Measurements from ENCODE around the gene ARMH1.
"Not testable (repeated sequence)": the region's sequence is repeated elsewhere in the genome, so short reads cannot be mapped to it uniquely, and the experiment has no call there.

The ARMH1 gene

DNA sequence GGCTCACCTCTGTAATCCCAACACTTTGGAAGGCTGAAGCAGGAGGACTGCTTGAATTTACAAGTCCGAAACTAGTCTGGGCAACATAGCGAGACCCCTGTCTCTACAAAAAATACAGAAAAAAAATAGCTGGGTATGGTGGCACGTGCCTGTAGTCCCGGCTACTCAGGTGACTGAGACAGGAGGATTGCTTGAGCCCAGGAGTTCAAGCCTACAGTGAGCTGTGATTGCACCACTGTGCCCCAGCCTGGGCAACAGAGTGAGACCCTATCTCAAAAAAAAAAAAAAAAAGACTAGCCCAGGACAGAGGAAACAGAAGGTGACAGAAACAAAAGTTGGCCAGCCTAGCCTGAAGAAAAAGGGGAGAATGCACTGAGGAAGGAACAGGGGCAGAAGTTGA is 21.2 kb downstream of the ARMH1 start:
- no peak for DNase-seq

- DNase-seq = no peak
Observed at GRCh38 chr1:44696101-44696500, 21.6 kb downstream of the ARMH1 start.

DNA sequence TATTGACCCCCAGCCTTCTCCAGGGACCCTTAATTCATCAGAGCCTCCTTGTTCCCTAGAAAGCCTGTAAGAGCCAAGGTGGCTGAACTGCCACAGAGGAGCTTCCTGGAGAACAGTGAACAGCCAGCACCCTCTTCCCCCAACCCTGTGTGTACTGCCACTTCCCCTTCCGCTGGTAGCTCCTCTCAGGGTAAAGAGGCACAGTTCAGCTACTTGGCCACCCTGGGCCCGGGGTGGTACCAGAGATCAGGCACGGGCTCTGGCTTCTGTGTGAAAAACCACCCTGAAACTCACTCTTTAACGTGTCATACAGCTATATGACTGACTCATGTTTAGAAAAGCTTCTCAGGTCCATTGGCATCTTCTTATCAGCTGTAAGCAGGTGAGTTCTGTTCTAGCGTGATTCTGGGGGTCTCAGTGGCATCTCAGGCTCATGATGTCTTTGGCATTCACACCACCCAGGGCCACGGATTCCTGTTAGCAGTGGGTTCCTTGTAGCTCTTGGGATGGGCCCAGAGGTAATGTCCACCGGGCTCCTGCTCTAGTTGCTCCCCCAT is 22.4 kb downstream of the ARMH1 start:
- no peak for DNase-seq

DNA sequence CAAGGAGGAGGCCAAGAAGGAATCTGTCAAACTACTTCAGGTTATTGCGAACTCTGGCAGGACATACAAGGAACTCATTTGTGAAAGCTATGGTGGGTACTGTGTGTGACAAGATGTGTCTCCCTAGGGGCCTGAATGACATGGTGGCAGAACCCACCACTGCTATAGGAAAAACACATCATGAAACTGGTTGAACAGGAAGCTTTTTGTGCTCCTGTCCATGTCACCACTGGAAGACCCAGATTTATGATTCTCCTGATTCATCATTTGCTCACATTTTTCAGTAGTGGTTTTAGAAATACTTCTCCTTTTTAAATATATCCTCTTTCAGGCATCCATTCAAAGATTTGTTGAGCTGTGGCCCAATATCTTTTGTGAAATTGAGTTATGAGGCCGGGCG is 23.6 kb downstream of the ARMH1 start:
- DNase-seq = no peak

GRCh38 chr1:44699375-44699774 is 24.9 kb downstream of the ARMH1 start:
- DNase-seq = not testable (repeated sequence)

GRCh38 chr1:44700573-44700972 is 26.1 kb downstream of the ARMH1 start:
- DNase-seq = no peak

- DNase-seq = no peak
Observed at GRCh38 chr1:44701141-44701573, 26.6 kb downstream of the ARMH1 start.

DNA sequence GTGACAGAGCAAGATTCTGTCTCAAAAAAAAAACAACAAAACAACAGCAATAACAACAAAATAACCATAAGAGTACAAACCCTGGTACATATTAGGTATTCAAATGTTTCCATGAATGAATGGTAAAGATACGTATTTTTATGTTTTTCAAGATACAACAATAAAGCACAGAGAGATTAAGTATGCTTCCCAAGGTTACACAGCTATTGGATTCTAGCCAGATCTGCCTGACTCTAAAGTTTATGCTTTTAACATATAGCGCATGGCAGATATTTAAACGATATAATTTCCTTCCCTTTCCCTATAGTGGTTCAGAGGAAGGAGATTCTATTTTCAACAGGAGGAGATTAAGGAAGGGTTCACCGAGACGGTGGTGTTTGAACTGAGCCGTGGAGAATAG is 31.0 kb downstream of the ARMH1 start:
- DNase-seq = no peak

DNA sequence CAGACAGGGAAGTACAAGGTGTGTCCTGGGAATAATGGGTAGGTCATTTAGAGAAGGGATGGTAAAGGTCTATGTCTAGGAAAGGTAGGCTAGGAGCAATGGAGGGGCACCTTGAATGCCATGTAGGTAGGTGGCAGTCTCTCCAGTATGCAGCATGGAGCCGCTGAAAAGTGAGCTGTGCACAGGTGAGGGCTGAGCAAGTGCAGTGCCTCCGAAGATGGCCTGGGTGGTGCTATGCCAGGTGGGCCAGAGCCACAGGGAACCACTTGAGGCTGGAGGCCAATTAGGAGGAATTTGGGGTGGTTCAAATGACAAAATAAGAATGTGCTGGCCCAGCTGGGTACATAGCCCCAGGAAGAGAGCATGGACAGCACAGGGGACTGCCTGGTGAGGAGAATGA is 31.4 kb downstream of the ARMH1 start:
- DNase-seq = no peak

DNA sequence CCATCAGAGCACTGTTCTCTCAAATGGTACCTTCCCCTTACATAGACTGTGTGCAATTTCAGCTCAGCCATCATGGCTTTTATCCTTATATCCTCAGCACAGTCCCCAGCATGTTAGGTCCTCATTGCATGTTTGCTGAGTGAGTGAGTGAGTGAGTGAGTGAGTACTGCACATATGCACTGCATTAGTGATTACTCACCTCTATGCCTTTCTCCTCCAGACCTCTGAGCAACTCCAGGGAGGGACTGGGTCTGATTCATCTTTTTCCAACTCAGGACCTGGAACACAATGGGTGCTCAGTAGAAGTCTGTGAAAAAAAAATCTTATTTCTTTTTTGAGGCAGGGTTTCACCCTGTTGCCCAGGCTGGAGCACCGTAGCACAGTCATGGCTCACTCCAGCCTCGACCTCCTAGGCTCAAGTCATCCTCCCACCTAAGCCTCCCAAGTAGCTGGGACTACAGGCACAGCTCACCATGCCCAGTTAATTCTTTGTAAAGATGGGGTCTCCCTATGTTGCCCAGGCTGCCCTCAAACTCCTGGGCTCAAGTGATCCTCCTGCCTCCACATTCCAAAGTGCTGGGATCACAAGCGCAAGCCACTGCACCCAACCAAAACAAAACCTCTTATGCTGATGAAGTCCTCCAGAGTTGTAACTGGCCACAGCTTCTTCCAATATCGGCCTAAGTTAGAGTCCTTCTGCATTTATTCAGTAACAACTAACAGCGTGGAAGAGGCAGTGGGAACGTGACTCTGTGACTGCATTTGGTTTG is 32.8 kb downstream of the ARMH1 start:
- DNase-seq = no peak

- no peak for DNase-seq
Observed at GRCh38 chr1:44707959-44708831, 33.7 kb downstream of the ARMH1 start.

DNA sequence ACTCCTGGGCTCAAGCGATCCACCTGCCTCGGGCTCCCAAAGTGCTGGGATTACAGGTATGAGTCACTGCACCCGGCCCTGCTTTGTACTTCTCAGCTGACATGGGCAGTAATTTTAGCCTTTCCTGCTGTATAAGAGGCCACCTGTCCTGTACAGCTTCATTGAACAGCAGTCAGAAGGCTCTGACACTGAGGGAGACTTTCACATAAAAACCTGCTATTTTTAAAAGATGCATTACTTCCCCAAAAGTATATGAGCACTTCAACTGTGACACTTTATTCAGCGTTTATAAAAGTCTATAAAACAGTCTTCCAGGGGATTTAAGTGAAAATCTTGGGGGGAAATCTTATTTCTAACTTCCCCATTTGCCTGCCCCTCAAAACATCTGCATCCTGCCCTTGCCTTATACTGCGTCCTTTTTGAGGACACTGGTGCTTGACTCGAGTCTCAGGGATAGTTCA is 38.8 kb downstream of the ARMH1 start:
- DNase-seq = no peak

DNA sequence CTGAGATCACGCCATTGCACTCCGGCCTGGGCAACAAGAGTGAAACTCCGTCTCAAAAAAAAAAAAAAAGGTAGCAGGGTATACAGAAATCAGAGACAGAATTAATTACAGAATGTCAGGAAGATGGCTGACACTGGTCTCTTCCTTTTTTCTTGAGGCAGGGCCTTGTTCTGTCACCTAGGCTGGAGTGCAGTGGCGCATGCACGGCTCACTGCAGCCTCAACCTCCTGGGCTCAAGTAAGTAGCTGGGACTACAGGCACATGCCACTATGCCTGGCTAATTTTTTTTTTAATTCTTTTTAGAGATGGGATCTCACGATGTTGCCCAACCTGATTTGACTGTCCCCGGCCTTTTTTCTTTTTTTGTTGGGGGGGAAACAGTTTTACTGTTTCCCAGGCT is 40.0 kb downstream of the ARMH1 start:
- DNase-seq = no peak

DNA sequence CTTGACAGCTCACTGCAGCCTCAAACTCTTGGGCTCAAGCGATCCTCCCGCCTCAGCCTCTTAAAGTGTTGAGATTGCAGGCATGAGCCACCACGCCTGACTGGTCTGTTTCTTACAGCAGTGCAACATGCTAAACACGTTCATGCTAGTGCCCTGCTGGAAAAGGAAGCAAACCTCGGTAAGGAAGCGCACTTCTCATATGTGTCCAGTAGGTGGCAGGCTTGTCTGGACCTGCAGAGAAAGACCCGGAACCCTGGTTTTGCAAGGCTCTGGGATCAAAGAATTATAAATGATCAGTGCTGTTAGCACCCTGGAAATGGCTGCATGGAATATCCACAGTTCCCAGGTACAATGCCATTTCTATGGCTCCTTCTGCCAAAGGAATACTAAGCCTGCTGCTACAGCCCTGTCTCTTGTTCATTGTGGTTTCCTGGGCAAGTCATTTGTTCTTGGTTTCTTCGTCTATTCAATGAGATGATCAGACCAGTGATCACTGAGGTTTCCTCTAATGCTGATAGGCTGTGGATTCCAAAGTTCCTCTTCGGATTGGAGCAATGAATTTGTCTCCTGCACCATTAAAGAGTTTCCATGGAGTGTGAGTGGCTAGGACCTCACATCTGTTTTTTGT is 40.5 kb downstream of the ARMH1 start:
- peak; percentile 15 for DNase-seq

DNA sequence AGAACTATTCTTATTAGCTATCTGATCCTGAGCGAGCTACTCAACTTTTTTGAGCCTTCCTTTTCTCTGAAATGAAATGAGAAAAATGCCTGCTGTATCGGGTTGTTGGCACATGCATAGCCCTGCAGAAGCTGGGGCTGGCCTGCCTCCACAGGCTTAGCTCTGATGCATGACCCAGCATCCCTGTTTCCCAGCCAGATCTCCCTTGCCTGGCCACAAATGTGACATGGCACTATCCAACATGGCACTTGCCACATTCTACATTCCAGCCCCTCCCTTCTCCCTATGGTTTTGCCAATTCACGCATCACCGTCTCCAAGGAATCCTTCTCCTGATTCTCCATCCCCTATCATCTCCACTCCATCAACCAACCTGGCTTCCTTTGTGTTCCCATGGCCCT is 42.6 kb downstream of the ARMH1 start:
- no peak for DNase-seq

DNA sequence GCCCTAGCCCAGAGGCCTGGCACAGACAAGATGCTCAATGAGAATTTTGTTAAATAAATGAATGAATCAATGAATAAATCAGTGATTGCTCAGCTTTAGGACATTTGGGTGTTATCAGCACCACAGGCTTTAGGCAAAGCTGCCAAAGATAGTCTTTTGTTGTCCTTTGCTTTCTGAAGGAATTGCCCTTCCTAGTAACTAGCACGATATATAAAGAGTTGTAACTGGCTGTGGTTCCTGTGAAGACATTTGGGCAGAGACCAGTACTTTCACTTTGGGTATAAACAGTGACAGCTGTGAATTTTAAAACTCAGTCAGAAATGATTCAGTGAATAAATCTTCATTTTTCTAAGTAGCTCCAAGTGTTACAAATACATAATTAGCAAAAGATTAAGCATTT is 43.1 kb downstream of the ARMH1 start:
- DNase-seq = no peak

- DNase-seq = no peak
Observed at GRCh38 chr1:44718091-44718490, 43.6 kb downstream of the ARMH1 start.

DNA sequence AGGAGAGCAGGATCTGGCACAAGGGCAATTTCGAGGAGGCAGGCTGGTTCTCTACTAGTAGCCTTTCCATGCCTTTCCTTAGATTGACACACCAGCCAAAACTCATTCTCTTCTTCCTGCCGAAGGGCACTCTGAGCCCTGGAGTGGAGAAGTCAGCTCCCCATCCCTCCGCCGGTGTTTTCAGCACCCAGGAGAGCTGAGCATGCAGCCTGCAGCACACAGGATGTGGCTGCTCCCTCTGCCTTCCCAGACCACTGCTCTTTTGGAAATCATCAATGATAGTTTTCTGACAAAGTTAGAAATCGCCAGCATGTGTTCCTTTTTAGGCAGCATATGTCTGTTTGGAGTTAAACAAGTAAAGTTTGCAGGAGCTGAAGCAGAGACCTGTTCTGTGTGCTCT is 44.8 kb downstream of the ARMH1 start:
- no peak for DNase-seq

DNA sequence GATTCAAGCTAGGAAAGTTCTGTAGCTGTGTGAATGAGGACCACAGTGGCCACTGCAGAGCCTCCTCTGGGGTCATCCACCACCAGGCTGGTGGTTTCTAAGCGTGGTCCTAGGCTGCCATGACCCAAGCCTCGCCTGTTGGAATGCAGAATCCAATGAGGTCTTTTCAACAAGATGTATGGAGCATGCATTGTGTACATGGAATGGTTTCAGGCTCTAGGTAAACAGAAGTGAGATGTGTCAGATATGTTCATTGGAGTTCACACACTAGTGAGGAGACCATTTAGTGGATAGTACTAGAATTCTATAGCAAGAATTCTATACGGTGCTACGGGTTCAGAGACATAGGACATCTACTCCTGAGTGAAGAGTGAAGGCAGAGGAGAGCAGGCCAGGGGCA is 45.8 kb downstream of the ARMH1 start:
- DNase-seq = no peak

DNA sequence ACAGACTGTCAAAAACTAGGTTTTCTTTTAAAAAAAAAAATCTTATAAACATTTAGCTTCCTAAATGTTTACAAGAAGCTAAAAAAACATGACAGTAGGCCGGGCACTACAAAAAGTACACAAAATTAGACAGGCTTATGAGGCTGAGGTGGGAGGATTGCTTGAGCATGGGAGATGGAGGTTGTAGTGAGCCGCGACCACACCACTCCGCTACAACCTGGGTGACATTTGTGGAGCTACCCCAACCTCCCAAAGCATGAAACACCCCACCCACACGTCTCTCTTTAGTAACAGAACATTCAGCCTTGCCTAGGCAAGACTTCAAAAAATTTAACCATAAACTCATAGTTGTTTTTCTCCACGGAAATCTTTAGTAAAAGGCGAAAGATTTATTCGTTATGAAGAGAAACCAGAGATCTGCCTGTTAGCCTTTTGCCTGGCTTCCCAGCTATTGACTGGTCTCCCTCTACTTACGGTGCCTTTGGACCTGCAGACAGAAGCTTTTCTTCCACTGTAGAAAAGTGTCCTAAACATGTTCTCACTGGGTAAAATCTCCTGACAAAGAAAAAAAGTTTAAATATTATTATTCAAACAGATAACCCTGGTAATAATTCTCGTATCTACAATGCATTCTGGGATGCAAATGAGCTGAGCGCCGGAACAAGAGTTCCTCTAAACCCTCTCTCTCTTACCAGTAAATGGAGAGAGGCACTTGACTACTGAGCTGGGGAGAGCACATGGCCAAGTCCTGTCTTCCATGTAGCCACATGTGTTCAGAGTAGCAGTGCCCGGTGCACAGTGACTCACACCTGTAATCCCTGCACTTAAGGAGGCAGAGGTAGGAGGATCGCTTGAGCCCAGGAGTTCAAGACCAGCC is 47.2 kb downstream of the ARMH1 start:
- DNase-seq = peak; percentile 80

- DNase-seq = no peak
Observed at GRCh38 chr1:44723064-44723463, 48.5 kb downstream of the ARMH1 start.
